ENCODE data around the gene FALEC.
A peak's percentile ranks its signal among the peaks of the same experiment; 100 is the strongest.

FALEC gene

GRCh38 chr1:150537732-150538684 is 22.5 kb downstream of the FALEC start:
- in situ Hi-C loops (cut with MboI; ENCODE audit: low pct_unique_long_range_greater_than_20kb, low sequenced_read_pairs, unreplicated experiment) = loop anchor here (10.0 to 25.0 kb wide), 2 partner anchors 73 to 276 kb away; partner anchors contain the start of genes APH1A, C1orf54 and CA14
- peak; percentile 9 for TF ChIP-seq CTCF (IDR thresholded peaks at IDR 0.05; ENCODE audit: extremely low read depth, insufficient read depth, missing control alignments)
- DNase-seq (ENCODE audit: low spot score) = no peak

GRCh38 chr1:150543500-150544143 is 28.1 kb downstream of the FALEC start:
- in situ Hi-C loops (cut with MboI; ENCODE audit: low pct_unique_long_range_greater_than_20kb, low sequenced_read_pairs, unreplicated experiment) = loop anchor here (25.0 kb wide), 1 partner anchor 281 kb away; the partner anchor contains the start of genes APH1A, C1orf54 and CA14
- TF ChIP-seq CTCF (IDR thresholded peaks at IDR 0.05; ENCODE audit: extremely low read depth, insufficient read depth, missing control alignments) = no peak
- no peak for DNase-seq (ENCODE audit: low spot score)

GRCh38 chr1:150544204-150544603 is 28.7 kb downstream of the FALEC start:
- in situ Hi-C loops (cut with MboI; ENCODE audit: low pct_unique_long_range_greater_than_20kb, low sequenced_read_pairs, unreplicated experiment) = loop anchor here (25.0 kb wide), 1 partner anchor 282 kb away; the partner anchor contains the start of genes APH1A, C1orf54 and CA14
- no peak for TF ChIP-seq CTCF (IDR thresholded peaks at IDR 0.05; ENCODE audit: extremely low read depth, insufficient read depth, missing control alignments)
- no peak for DNase-seq (ENCODE audit: low spot score)

- no peak for TF ChIP-seq CTCF (IDR thresholded peaks at IDR 0.05; ENCODE audit: extremely low read depth, insufficient read depth, missing control alignments)
- in situ Hi-C loops (cut with MboI; ENCODE audit: low pct_unique_long_range_greater_than_20kb, low sequenced_read_pairs, unreplicated experiment) = loop anchor here (25.0 kb wide), 1 partner anchor 283 kb away; the partner anchor contains the start of genes APH1A, C1orf54 and CA14
- DNase-seq (ENCODE audit: low spot score) = no peak
These were observed 30.0 kb downstream of the FALEC start for GRCh38 chr1:150545486-150546032.

- no peak for DNase-seq (ENCODE audit: low spot score)
- in situ Hi-C loops (cut with MboI; ENCODE audit: low pct_unique_long_range_greater_than_20kb, low sequenced_read_pairs, unreplicated experiment) = loop anchor here (25.0 kb wide), 1 partner anchor 284 kb away; the partner anchor contains the start of genes APH1A, C1orf54 and CA14
- no peak for TF ChIP-seq CTCF (IDR thresholded peaks at IDR 0.05; ENCODE audit: extremely low read depth, insufficient read depth, missing control alignments)
These were observed 30.9 kb downstream of the FALEC start for GRCh38 chr1:150546294-150546937.

- no peak for DNase-seq (ENCODE audit: low spot score)
- in situ Hi-C loops (cut with MboI; ENCODE audit: low pct_unique_long_range_greater_than_20kb, low sequenced_read_pairs, unreplicated experiment) = loop anchor here (25.0 kb wide), 1 partner anchor 286 kb away; the partner anchor contains the start of genes APH1A, C1orf54 and CA14
- no peak for TF ChIP-seq CTCF (IDR thresholded peaks at IDR 0.05; ENCODE audit: extremely low read depth, insufficient read depth, missing control alignments)
These were observed 32.7 kb downstream of the FALEC start for GRCh38 chr1:150548324-150548631.

Data from GM13977 (cell line).